Upper lobe of right lung (tissue), 1 donor: Measurements from ENCODE around the gene ESRRA. TPM values are rescaled to one million over a fixed set of nuclear protein-coding genes. Genes with fewer than 3 reads are reported as not detected.

Experiments used
- ATAC-seq: fragments of 200-7000 bp; cut with Tn5 transposase; one replicate; pipeline ENCODE4 v1.9.1; 2020; ENCODE audit warnings: mild to moderate bottlenecking, moderate library complexity
- DNase-seq: peaks from one replicate; pipeline ENCODE4 v3.0.0-alpha.2; 2020
- H3K27ac ChIP-seq: fragments of 200-600 bp; one replicate; pipeline ENCODE4 v1.8.0; 2022
- H3K27me3 ChIP-seq: fragments of 200-600 bp; one replicate; pipeline ENCODE4 v1.8.0; 2022; ENCODE audit warnings: mild to moderate bottlenecking
- H3K36me3 ChIP-seq: fragments of 200-600 bp; one replicate; pipeline ENCODE4 v1.8.0; 2022
- H3K4me1 ChIP-seq: fragments of 200-600 bp; one replicate; pipeline ENCODE4 v1.8.0; 2022
- H3K4me3 ChIP-seq: fragments of 200-600 bp; one replicate; pipeline ENCODE4 v1.8.0; 2022; ENCODE audit warnings: mild to moderate bottlenecking
- H3K9me3 ChIP-seq: fragments of 200-600 bp; one replicate; pipeline ENCODE4 v1.8.0; 2022
- CTCF ChIP-seq: fragments of 200-600 bp; IDR thresholded peaks from one replicate; pipeline ENCODE4 v1.8.0; 2022; ENCODE audit warnings: antibody characterized with exemption
- intact Hi-C: fragments of 100-400 bp; cut with DNase I; formaldehyde crosslinking; loops from one replicate; pipeline ENCODE4 v1.11.0; 2022
- microRNA-seq: library from miRNA; unstranded; fragments of <30 nt; microRNA quantifications from one replicate; pipeline ENCODE4 v1.2.0, GENCODE V29; 2020; ENCODE audit warnings: borderline microRNAs expressed
- total RNA-seq: library from RNA; stranded (reverse); fragmentation: NEBNext Ultra II Directional; extraction: Animal tissue kit (Norgen Biotek cat#: 25700); gene quantifications from one replicate; pipeline ENCODE4 v1.2.1, GENCODE V29; 2021
- donor health status: DM: no; HTN: yes; CAD: no; lungs with severe emphysema.

Gene ESRRA
- total RNA-seq, 1 donor from 2014 or later, result 51.9 TPM

- no peak for TF ChIP-seq CTCF
- peaks cover 13% of the 10 kb centered on the region for H3K4me1 ChIP-seq
- H3K9me3 ChIP-seq, result no peaks in the 10 kb centered on the region
- intact Hi-C loops, result no loop called here
- DNase-seq (no peak), ATAC-seq (no peak)
- H3K27me3 ChIP-seq, result no peaks in the 10 kb centered on the region
- no peak overlapping the region for H3K4me3 ChIP-seq
- peaks cover 77% of the 10 kb centered on the region for H3K36me3 ChIP-seq
- H3K27ac ChIP-seq, result no peak overlapping the region
Observed at GRCh38 chr11:64364435-64364834, 59.1 kb downstream of the ESRRA start.

GRCh38 chr11:64364911-64365310, 59.6 kb downstream of the ESRRA start:
- ATAC-seq (no peak), DNase-seq (no peak)
- intact Hi-C loops, result no loop called here
- Histone ChIP-seq H3K27ac (no peak overlapping the region), H3K36me3 (peaks cover 82% of the 10 kb centered on the region), H3K4me3 (no peak overlapping the region), H3K9me3 (no peaks in the 10 kb centered on the region), H3K27me3 (no peaks in the 10 kb centered on the region), H3K4me1 (peaks cover 9% of the 10 kb centered on the region)
- no peak for TF ChIP-seq CTCF

Small RNA genes within 50 kb of the gene (microRNA-seq; reads per million reads assigned to microRNA genes)
- gene MIR7155, result not detected

Other genes with a start within 250 kb of the ESRRA start
- gene MACROD1, start 139.4 kb upstream of the ESRRA start, total RNA-seq, result 15.8 TPM
- 110 TPM for gene STIP1, start 119.4 kb upstream of the ESRRA start, total RNA-seq
- 73.1 TPM for gene FERMT3, start 98.8 kb upstream of the ESRRA start, total RNA-seq
- gene TRPT1, start 79.3 kb upstream of the ESRRA start, total RNA-seq, result 22.4 TPM
- gene NUDT22, start 79.2 kb upstream of the ESRRA start, total RNA-seq, result 47.8 TPM
- gene DNAJC4, start 75.0 kb upstream of the ESRRA start, total RNA-seq, result 36.4 TPM
- gene VEGFB, start 70.9 kb upstream of the ESRRA start, total RNA-seq, result 172 TPM
- 53.9 TPM for gene FKBP2, start 64.4 kb upstream of the ESRRA start, total RNA-seq
- 76.5 TPM for gene PPP1R14B, start 58.6 kb upstream of the ESRRA start, total RNA-seq
- 32.4 TPM for gene PLCB3, start 54.0 kb upstream of the ESRRA start, total RNA-seq
- 58.9 TPM for gene BAD, start 20.9 kb upstream of the ESRRA start, total RNA-seq
- gene GPR137, start 19.7 kb upstream of the ESRRA start, total RNA-seq, result 38.6 TPM
- gene KCNK4, start 14.2 kb upstream of the ESRRA start, total RNA-seq, result not detected
- gene CATSPERZ, start 5.2 kb upstream of the ESRRA start, total RNA-seq, result not detected
- gene TRMT112, start 12.0 kb downstream of the ESRRA start, total RNA-seq, result 168 TPM
- gene PRDX5, start 12.6 kb downstream of the ESRRA start, total RNA-seq, result 176 TPM
- 20.7 TPM for gene CCDC88B, start 34.7 kb downstream of the ESRRA start, total RNA-seq
- 42.4 TPM for gene RPS6KA4, start 53.6 kb downstream of the ESRRA start, total RNA-seq